ENCODE measurements around the gene ULK4.

Gene ULK4

DNA sequence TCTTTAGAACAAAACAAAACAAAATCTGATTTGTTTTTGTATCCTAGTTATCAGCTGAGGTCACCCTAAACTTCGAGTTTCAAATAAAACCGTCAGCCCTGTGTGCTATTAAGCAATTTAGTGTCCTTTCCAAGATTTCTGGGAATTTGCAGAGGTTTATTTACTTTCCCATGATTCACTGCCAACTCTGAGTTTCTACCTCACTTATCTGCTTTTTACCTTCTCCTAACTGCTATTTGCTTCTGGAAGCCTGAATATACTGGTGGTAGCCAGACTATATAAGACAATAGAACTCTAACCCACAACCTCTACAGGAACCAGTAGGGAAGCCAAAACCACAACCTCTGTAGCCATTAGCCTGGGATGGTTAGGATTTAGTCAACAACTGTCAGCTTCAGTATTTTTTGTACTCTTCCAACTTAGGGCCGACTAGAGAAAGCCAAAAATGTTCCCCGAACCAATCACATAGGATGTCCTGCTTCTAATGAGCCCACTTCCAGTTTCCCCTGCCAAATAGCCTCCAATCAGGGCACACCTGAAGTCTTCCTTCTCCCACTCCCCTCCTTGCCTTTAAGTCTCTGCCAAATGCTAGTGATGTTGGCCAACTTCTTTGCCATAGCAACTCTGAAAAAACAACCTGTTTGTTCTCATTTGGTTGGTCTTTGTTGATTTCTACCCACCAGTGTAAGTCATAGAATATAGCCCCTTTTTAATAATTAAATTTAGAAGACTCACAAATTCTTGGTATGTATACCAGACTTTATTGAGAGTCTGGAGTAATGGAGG is 273.1 kb downstream of the ULK4 start:
- DNase-seq (ENCODE audit: low spot score): no peak
- in situ Hi-C loops (cut with MboI; ENCODE audit: low sequenced_read_pairs, unreplicated experiment): no loop called here

DNA sequence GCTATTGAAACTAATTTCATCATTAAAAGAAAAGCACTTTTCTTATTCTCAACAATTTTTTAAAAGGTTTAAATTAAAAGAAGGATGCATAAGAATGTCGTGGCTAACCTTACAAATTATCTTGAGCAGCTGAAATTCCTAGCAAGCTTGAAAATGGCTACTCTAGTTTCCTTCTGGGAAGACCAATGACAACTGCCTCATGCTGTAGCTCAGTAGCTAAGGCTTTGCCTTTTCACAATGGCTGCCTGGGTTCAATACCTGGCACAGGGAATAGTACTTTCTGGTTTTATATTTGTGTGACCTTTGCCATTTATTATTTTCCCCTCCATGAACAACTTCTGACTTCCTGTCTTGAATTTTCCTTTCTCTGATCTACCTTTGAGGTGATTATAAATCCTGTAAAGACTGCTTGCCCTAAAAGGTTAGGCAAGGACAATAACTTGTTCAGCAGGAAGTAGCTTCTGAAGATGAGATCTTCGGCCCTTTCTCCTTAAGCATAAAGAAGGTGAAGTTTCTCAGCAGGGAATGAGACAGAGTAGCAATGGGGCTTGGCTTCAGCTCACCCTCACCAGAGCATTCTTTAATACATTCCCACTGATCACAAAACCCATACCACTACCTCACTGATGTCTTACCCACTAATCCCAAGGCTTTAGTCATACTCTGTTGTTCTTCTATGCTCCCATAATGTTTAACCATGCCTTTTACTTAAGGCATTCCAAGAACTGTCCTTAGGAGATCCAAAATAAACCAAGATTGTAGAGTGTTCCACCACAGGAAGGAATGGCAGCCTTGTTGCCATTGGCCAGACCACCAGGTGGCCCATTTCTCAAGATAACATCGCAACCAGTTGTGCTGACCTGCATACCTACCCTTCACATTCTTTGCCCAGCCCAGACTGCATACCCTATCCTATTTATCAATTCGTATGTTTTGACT is 276.8 kb downstream of the ULK4 start:
- no peak for DNase-seq (ENCODE audit: low spot score)
- in situ Hi-C loops (cut with MboI; ENCODE audit: low sequenced_read_pairs, unreplicated experiment): no loop called here
- TF ChIP-seq, protein P1, sequence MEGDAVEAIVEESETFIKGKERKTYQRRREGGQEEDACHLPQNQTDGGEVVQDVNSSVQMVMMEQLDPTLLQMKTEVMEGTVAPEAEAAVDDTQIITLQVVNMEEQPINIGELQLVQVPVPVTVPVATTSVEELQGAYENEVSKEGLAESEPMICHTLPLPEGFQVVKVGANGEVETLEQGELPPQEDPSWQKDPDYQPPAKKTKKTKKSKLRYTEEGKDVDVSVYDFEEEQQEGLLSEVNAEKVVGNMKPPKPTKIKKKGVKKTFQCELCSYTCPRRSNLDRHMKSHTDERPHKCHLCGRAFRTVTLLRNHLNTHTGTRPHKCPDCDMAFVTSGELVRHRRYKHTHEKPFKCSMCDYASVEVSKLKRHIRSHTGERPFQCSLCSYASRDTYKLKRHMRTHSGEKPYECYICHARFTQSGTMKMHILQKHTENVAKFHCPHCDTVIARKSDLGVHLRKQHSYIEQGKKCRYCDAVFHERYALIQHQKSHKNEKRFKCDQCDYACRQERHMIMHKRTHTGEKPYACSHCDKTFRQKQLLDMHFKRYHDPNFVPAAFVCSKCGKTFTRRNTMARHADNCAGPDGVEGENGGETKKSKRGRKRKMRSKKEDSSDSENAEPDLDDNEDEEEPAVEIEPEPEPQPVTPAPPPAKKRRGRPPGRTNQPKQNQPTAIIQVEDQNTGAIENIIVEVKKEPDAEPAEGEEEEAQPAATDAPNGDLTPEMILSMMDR (IDR thresholded peaks at IDR 0.05; ENCODE audit: borderline replicate concordance, control extremely low read depth, extremely low read depth, insufficient read depth, missing control alignments): no peak

More for the DNA sequence above, 273.1 kb downstream of the ULK4 start:
- TF ChIP-seq, protein P1 (IDR thresholded peaks at IDR 0.05; ENCODE audit: borderline replicate concordance, control extremely low read depth, extremely low read depth, insufficient read depth, missing control alignments): no peak

DNA sequence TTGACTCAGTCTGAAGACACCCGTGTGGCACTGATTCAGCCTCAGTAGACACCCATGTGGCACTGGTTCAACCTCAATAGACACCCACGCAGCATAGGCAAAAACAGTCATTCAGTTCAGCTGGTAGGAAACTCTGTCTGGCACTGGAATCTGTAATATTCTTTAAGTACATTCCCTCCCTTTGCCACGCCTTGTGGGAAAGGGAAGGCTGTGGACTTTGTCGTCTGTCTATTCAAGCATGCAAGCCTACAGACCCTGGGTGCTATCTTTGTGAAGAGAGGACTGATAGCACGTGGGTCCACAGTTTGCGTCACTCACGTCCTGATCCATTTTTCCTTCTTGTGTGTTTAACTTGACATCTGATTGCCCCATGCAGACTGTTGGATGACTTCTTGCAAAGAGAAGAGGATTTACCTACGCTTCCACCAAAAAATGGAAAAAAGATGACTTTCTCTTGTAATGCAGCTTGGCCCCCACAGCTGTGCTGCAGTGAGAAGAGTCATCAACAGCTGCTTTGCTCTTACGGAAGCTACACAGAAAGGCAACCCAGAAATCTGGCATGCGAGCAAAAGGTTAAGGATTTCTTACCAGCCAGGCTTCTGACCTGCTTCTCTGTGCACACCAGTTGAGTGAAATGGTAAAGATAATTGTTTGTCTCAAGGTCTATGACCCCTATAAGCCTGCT is 278.1 kb downstream of the ULK4 start:
- in situ Hi-C loops (cut with MboI; ENCODE audit: low sequenced_read_pairs, unreplicated experiment): no loop called here
- DNase-seq (ENCODE audit: low spot score): no peak
- TF ChIP-seq, protein P1 (IDR thresholded peaks at IDR 0.05; ENCODE audit: borderline replicate concordance, control extremely low read depth, extremely low read depth, insufficient read depth, missing control alignments): no peak

DNA sequence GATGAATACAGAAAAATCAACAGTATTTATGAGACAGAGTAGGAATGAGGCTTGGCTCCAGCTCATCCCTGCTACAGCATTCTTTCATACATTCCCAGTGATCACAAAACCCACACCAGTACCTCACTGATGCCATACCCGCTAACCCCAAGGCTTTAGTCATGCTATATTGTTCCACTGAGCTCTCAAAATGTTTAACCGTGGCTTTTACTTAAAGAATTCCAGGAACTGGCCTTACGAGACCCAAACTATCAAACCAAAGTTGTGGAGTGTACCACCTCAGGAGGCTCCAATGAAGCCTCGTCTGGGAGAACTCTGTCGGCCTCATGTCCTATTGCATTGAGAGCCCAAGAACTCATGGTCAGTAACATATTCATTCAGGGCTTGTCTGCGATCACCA is 278.9 kb downstream of the ULK4 start:
- TF ChIP-seq, protein P1 (IDR thresholded peaks at IDR 0.05; ENCODE audit: borderline replicate concordance, control extremely low read depth, extremely low read depth, insufficient read depth, missing control alignments): no peak
- DNase-seq (ENCODE audit: low spot score): no peak
- in situ Hi-C loops (cut with MboI; ENCODE audit: low sequenced_read_pairs, unreplicated experiment): no loop called here

DNA sequence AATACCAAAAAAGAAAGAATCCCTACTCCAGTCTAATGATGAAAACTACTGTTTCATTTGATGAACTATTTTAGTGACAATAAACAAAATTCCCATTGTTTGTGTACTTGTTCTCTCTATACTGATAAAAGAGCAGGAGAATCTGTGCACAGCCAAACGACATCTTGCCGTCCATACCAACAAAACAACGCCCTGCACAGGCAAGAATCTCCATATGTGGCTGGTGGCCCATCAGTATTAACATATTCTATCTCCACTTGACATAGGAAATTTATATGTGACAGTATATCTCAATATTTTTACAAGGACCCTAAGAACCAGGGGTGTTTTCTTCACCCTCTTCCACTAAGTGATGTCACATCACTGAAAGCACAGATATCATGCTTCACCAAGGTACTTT is 279.5 kb downstream of the ULK4 start:
- TF ChIP-seq, protein P1 (IDR thresholded peaks at IDR 0.05; ENCODE audit: borderline replicate concordance, control extremely low read depth, extremely low read depth, insufficient read depth, missing control alignments): no peak
- in situ Hi-C loops (cut with MboI; ENCODE audit: low sequenced_read_pairs, unreplicated experiment): no loop called here
- no peak for DNase-seq (ENCODE audit: low spot score)

DNA sequence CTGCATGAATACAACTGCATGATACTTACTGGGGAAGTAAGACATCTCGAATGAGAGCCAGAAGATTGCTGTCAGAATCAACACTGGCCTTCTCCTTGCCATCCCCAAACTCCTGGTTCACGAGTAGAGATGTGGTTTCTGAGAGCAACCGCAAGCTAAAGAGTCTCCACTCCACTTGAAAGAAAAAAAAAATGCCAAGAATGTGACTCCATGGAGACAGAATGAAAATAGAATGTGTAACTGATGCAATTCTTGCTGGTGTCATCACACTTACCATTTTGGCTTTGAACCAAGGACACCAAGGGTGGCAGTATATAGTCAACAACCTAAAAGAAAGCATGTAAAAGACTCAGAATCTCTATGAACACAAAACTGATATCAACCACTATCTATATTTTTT is 280.4 kb downstream of the ULK4 start:
- in situ Hi-C loops (cut with MboI; ENCODE audit: low sequenced_read_pairs, unreplicated experiment): no loop called here
- TF ChIP-seq, protein P1 (IDR thresholded peaks at IDR 0.05; ENCODE audit: borderline replicate concordance, control extremely low read depth, extremely low read depth, insufficient read depth, missing control alignments): no peak
- DNase-seq (ENCODE audit: low spot score): no peak

Data from GM13976 (cell line).